Nephron progenitor cell (in vitro differentiated cells): ENCODE results near the gene TMEM229A.

Experiments used
- DNase-seq: peaks from one replicate; pipeline ENCODE4 v3.0.0; 2021
- H3K27ac Mint-ChIP-seq: 2 replicates; pipeline ENCODE4 v1.8.0; 2021; ENCODE audit warnings: mild to moderate bottlenecking, moderate library complexity, mixed read lengths
- H3K27me3 Mint-ChIP-seq: 2 replicates; pipeline ENCODE4 v1.8.0; 2021; ENCODE audit warnings: mild to moderate bottlenecking, low read depth, mixed read lengths; ENCODE audit not compliant: poor library complexity
- H3K36me3 Mint-ChIP-seq: 2 replicates; pipeline ENCODE4 v1.8.0; 2021; ENCODE audit warnings: low read depth, mixed read lengths
- H3K4me1 Mint-ChIP-seq: 2 replicates; pipeline ENCODE4 v1.8.0; 2021; ENCODE audit warnings: mixed read lengths
- H3K4me3 Mint-ChIP-seq: 2 replicates; pipeline ENCODE4 v1.8.0; 2021; ENCODE audit warnings: mild to moderate bottlenecking, moderate library complexity, mixed read lengths
- H3K9me3 Mint-ChIP-seq: 2 replicates; pipeline ENCODE4 v1.8.0; 2021; ENCODE audit warnings: mild to moderate bottlenecking, moderate library complexity, mixed read lengths
- TF ChIP-seq, protein P1 (sequence below): fragments of 200-600 bp; sonication (generic); IDR thresholded peaks from 2 replicates; pipeline ENCODE4 v1.5.0; 2021; ENCODE audit warnings: antibody characterized with exemption

TMEM229A gene

DNA sequence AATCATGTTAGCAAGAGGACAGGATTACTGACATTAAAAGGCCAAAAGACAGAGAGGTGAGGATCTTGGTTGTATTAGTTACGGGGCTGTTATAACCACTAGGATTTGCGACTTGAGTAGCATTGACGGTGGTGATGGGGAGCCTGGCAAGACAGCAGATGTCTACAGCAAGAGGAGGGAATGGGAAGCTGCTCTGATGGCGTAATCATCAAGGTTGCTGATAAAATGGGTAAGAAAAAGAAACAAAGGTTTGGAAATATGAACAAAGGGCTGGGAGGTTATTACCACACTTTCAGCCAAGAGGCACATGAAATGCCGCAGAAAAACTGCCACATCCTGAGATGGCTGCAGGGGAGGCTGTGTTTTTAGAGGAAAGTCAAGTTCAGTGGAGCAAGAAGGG lies 33.9 kb downstream of the TMEM229A start:
- Mint-ChIP-seq H3K36me3 (no peaks in the 10 kb centered on the region), H3K9me3 (peaks cover 29% of the 10 kb centered on the region), H3K27ac (no peak overlapping the region), H3K4me1 (peaks cover 4% of the 10 kb centered on the region), H3K4me3 (no peak overlapping the region), H3K27me3 (peaks cover 8% of the 10 kb centered on the region)
- DNase-seq: no peak
- TF ChIP-seq, protein P1, sequence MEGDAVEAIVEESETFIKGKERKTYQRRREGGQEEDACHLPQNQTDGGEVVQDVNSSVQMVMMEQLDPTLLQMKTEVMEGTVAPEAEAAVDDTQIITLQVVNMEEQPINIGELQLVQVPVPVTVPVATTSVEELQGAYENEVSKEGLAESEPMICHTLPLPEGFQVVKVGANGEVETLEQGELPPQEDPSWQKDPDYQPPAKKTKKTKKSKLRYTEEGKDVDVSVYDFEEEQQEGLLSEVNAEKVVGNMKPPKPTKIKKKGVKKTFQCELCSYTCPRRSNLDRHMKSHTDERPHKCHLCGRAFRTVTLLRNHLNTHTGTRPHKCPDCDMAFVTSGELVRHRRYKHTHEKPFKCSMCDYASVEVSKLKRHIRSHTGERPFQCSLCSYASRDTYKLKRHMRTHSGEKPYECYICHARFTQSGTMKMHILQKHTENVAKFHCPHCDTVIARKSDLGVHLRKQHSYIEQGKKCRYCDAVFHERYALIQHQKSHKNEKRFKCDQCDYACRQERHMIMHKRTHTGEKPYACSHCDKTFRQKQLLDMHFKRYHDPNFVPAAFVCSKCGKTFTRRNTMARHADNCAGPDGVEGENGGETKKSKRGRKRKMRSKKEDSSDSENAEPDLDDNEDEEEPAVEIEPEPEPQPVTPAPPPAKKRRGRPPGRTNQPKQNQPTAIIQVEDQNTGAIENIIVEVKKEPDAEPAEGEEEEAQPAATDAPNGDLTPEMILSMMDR: no peak

DNA sequence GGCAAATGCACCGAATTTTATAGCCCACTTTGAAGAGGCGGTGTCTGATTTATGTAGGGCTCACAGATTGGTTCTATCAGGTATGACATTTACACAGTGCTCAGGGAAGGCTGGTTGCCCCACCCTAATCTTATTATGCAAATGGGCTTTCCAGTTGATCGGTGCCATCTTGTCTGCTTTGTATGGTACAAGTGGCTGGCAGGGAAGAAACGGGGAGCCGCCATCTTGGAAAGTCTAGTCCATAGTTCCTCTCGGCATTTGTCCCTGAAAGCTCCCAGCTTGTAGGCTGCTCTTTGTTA lies 36.6 kb downstream of the TMEM229A start:
- no peaks in the 10 kb centered on the region for H3K36me3 Mint-ChIP-seq
- H3K4me1 Mint-ChIP-seq: peaks cover 4% of the 10 kb centered on the region
- TF ChIP-seq, protein P1: no peak
- peaks cover 14% of the 10 kb centered on the region for H3K9me3 Mint-ChIP-seq
- DNase-seq: no peak
- H3K27ac Mint-ChIP-seq: no peak overlapping the region
- no peak overlapping the region for H3K4me3 Mint-ChIP-seq
- H3K27me3 Mint-ChIP-seq: peaks cover 8% of the 10 kb centered on the region

DNA sequence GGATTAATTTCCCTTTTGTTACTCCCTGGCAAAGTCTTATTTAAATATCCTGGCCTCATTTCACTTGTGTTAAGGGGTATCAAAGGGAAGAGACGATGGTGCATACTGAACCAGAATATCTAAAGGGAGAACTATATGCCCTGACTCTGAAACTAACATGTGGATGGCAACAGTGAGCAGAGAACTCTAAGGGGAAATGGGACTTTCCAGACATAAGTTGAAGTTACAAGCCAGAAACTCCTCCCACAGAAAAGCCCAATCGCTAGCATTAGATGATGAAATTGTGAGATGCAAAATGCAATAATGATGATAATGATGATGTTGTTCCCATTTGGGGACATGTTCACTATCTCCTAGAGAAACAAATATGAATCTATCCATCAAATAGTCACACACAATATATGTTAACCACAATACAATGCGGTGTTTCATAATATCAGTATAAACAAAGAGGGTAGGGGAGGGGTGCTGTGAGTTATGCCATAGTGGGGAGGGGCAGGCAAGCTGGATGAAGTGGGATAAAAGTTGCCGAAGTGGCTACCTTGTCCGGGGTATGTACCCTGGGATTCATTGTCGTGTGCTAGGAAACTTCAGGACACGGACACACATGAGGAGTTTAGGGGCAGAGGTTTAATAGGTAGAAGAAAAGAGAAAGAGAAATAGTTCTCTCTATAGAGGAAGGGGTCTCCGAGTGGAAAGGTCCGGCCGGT lies 37.1 kb downstream of the TMEM229A start:
- DNase-seq: no peak
- TF ChIP-seq, protein P1: no peak
- Mint-ChIP-seq H3K36me3 (no peaks in the 10 kb centered on the region), H3K9me3 (peaks cover 11% of the 10 kb centered on the region), H3K27me3 (peaks cover 8% of the 10 kb centered on the region), H3K4me3 (no peak overlapping the region), H3K4me1 (peaks cover 4% of the 10 kb centered on the region), H3K27ac (peak overlapping the region; percentile 62)

DNA sequence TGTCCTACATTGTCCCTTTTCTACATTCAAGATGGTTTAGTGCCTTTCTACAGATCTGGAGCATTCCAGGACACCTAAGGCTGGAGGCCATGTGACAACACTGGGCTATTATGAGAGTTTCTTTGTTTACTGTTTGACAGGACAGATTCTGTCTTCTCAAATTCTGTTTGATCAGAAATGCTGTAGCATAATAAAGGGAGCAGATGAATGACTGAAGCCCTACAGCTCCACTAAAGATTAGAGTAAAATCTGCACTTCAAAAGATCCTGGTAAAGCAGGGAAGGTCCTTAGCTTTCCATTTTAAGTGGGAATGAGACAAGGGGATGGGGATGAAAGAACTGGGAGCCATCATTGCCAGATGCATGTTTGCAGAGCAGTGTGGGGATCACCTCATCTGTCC lies 38.4 kb downstream of the TMEM229A start:
- Mint-ChIP-seq H3K36me3 (no peaks in the 10 kb centered on the region), H3K27ac (no peak overlapping the region), H3K4me1 (peaks cover 4% of the 10 kb centered on the region), H3K4me3 (no peak overlapping the region), H3K27me3 (peaks cover 8% of the 10 kb centered on the region), H3K9me3 (peaks cover 5% of the 10 kb centered on the region)
- no peak for DNase-seq
- TF ChIP-seq, protein P1: no peak

DNA sequence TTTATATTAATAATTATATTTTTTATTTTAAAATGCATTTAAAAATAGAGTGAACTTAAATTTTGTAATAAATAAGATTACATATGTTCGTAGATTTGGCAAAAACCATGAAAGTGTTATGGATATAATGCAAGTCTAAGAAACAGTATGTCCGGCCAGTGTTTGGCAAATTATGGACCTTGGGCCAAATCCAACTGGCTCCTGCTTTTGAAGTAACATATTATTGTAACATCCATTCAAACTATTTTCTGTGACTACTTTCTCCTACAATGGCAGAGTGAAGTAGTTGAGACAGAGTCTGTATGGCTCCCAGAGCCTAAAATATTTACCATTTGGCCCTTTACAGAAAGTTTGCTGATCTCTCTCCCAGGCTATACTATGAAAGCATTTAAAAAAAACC lies 38.9 kb downstream of the TMEM229A start:
- peaks cover 5% of the 10 kb centered on the region for H3K9me3 Mint-ChIP-seq
- TF ChIP-seq, protein P1: no peak
- no peak for DNase-seq
- no peak overlapping the region for H3K27ac Mint-ChIP-seq
- no peak overlapping the region for H3K4me3 Mint-ChIP-seq
- peaks cover 8% of the 10 kb centered on the region for H3K27me3 Mint-ChIP-seq
- no peaks in the 10 kb centered on the region for H3K36me3 Mint-ChIP-seq
- peaks cover 4% of the 10 kb centered on the region for H3K4me1 Mint-ChIP-seq

DNA sequence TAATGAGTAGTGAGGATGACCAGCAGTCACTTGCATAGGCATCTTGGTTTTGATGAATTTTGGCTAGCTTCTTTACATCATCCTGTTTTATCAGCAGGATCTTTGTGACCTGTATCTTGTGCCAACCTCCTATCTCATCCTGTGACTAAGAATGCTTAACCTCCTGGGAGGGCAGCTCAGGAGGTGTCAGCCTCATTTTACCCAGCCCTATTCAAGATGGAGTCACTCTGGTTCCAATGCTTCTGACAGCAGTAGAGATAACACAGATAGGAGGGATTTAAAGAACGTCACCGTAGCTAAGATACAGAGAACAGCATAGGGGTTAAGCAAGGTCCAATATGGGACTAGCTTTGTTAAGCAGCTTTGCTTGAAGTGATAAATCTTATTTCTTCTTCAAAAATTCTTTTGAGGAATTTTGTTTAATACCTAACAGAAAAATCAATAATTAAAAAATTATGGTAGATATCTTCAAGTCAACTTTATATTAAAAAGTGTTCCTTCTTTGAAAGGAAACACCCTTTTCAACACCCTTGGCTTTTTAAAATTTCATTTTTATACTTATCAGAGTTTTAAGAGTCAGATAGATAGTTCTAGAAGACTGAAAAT lies 39.9 kb downstream of the TMEM229A start:
- no peaks in the 10 kb centered on the region for H3K36me3 Mint-ChIP-seq
- H3K9me3 Mint-ChIP-seq: peaks cover 5% of the 10 kb centered on the region
- TF ChIP-seq, protein P1: no peak
- no peak overlapping the region for H3K27ac Mint-ChIP-seq
- H3K27me3 Mint-ChIP-seq: peaks cover 8% of the 10 kb centered on the region
- DNase-seq: no peak
- H3K4me3 Mint-ChIP-seq: no peak overlapping the region
- H3K4me1 Mint-ChIP-seq: no peaks in the 10 kb centered on the region
